Parathyroid adenoma (tissue), 2 donors: ENCODE data around the gene RNF208.

Experiments
- H2AFZ ChIP-seq: fragments of 300-600 bp; sonication (generic); one replicate; pipeline ENCODE4 v1.7.0; 2017; ENCODE audit warnings: antibody characterized with exemption, mild to moderate bottlenecking
- H3K27ac ChIP-seq: fragments of 300-600 bp; sonication (generic); one replicate; pipeline ENCODE4 v1.7.0; 2017
- H3K27me3 ChIP-seq: fragments of 300-600 bp; sonication (generic); one replicate; pipeline ENCODE4 v1.7.0; 2017; ENCODE audit warnings: low read length; ENCODE audit not compliant: control insufficient read depth, insufficient read depth
- H3K36me3 ChIP-seq: fragments of 300-600 bp; sonication (generic); one replicate; pipeline ENCODE4 v1.7.0; 2017; ENCODE audit warnings: low read length; ENCODE audit not compliant: control insufficient read depth, insufficient read depth
- H3K4me1 ChIP-seq: fragments of 300-600 bp; sonication (generic); one replicate; pipeline ENCODE4 v1.7.0; 2017; ENCODE audit warnings: control low read depth
- H3K4me2 ChIP-seq: fragments of 300-600 bp; sonication (generic); one replicate; pipeline ENCODE4 v1.7.0; 2017; ENCODE audit warnings: low read length
- H3K4me3 ChIP-seq: fragments of 300-600 bp; sonication (generic); one replicate; pipeline ENCODE4 v1.7.0; 2017; ENCODE audit warnings: low read depth, low read length
- H3K79me2 ChIP-seq: fragments of 300-600 bp; sonication (generic); one replicate; pipeline ENCODE4 v1.7.0; 2017; ENCODE audit warnings: control low read depth
- H3K9ac ChIP-seq: fragments of 300-600 bp; sonication (generic); one replicate; pipeline ENCODE4 v1.7.0; 2017; ENCODE audit warnings: mild to moderate bottlenecking
- H3K9me3 ChIP-seq: fragments of 300-600 bp; sonication (generic); one replicate; pipeline ENCODE4 v1.7.0; 2017; ENCODE audit warnings: low read length; ENCODE audit not compliant: control insufficient read depth
- CTCF ChIP-seq: fragments of 300-600 bp; sonication (generic); IDR thresholded peaks from one replicate; pipeline ENCODE4 v1.7.0; 2017; ENCODE audit warnings: antibody characterized with exemption, mild to moderate bottlenecking
- donor health status: primary hyperparathyroidism.

Gene RNF208

GRCh38 chr9:137191245-137191644 lies 30.8 kb downstream of the RNF208 start:
- Histone ChIP-seq H3K9me3 (no peaks in the 10 kb centered on the region), H2AFZ (no peak overlapping the region), H3K4me3 (no peak overlapping the region), H3K4me2 (no peak overlapping the region), H3K9ac (no peak overlapping the region), H3K27ac (no peak overlapping the region), H3K4me1 (peaks cover 8% of the 10 kb centered on the region), H3K27me3 (no peaks in the 10 kb centered on the region), H3K79me2 (peaks cover 6% of the 10 kb centered on the region), H3K36me3 (no peaks in the 10 kb centered on the region)
- TF ChIP-seq CTCF = no peak

- no peak overlapping the region for H3K9ac ChIP-seq
- H2AFZ ChIP-seq = no peak overlapping the region
- no peaks in the 10 kb centered on the region for H3K9me3 ChIP-seq
- peaks cover 4% of the 10 kb centered on the region for H3K79me2 ChIP-seq
- H3K4me3 ChIP-seq = no peak overlapping the region
- H3K36me3 ChIP-seq = no peaks in the 10 kb centered on the region
- no peak for TF ChIP-seq CTCF
- H3K27me3 ChIP-seq = no peaks in the 10 kb centered on the region
- no peak overlapping the region for H3K27ac ChIP-seq
- no peak overlapping the region for H3K4me2 ChIP-seq
- H3K4me1 ChIP-seq = peaks cover 8% of the 10 kb centered on the region
These were observed 31.7 kb downstream of the RNF208 start for GRCh38 chr9:137190315-137190856.

- Histone ChIP-seq H2AFZ (peak overlapping the region; percentile 90), H3K27ac (peak overlapping the region; percentile 87), H3K9me3 (no peaks in the 10 kb centered on the region), H3K4me1 (peaks cover 8% of the 10 kb centered on the region), H3K27me3 (no peaks in the 10 kb centered on the region), H3K79me2 (peaks cover 4% of the 10 kb centered on the region), H3K9ac (no peak overlapping the region), H3K4me2 (peak overlapping the region; percentile 91), H3K36me3 (no peaks in the 10 kb centered on the region), H3K4me3 (peak overlapping the region; percentile 97)
- TF ChIP-seq CTCF = no peak
These were observed 32.4 kb downstream of the RNF208 start for GRCh38 chr9:137189297-137190295.

- peaks cover 4% of the 10 kb centered on the region for H3K79me2 ChIP-seq
- peak within 1 kb of the TSS; percentile 97 for H3K4me3 ChIP-seq
- H3K27ac ChIP-seq = peak within 1 kb of the TSS; percentile 87
- no peaks in the 10 kb centered on the region for H3K9me3 ChIP-seq
- H3K4me2 ChIP-seq = peak within 1 kb of the TSS; percentile 99
- H3K36me3 ChIP-seq = no peaks in the 10 kb centered on the region
- peak within 1 kb of the TSS; percentile 37 for H3K9ac ChIP-seq
- H2AFZ ChIP-seq = peak within 1 kb of the TSS; percentile 90
- no peaks in the 10 kb centered on the region for H3K27me3 ChIP-seq
- TF ChIP-seq CTCF = peak; percentile 28
- peaks cover 8% of the 10 kb centered on the region for H3K4me1 ChIP-seq
These were observed 33.3 kb downstream of the RNF208 start, which contains the start of the genes ANAPC2 and SSNA1 for GRCh38 chr9:137188490-137189296. Gene ANAPC2 (minus strand): TSS chr9:137188560. CDS start chr9:137188532, 28 bp downstream. Gene SSNA1 (plus strand): TSS chr9:137188676. CDS start chr9:137188727, 51 bp downstream.
